Tibial artery (tissue), 4 donors: ENCODE results near the gene CCDC9B.

Experiments
- DNase-seq, 2 donors: peaks; one replicate each; pipeline ENCODE4 v3.0.0-alpha.2; 2019
- H3K27ac ChIP-seq, 2 donors: fragments of 200-600 bp; sonication (generic) in 1 of 2; 1 replicate in 1 of 2; 2 replicates in 1 of 2; pipeline ENCODE4 v1.5.1; 2018 to 2019; ENCODE audit warnings: mild to moderate bottlenecking in 1 of 2
- H3K27me3 ChIP-seq, 2 donors: fragments of 200-600 bp; sonication (generic) in 1 of 2; one replicate each; pipeline versions ENCODE4 v1.5.1 to v1.6.0; 2016 to 2019
- H3K36me3 ChIP-seq, 3 donors: fragments of 200-600 bp; sonication (generic) in 2 of 3; one replicate each; pipeline ENCODE4 v1.5.1; 2016 to 2019; ENCODE audit warnings: mild to moderate bottlenecking in 2 of 3
- H3K4me1 ChIP-seq, 4 donors: fragments of 200-600 bp; sonication (generic) in 2 of 4; 1 replicate in 3 of 4; 2 replicates in 1 of 4; pipeline ENCODE4 v1.5.1; 2016 to 2019
- H3K4me3 ChIP-seq, 2 donors: fragments of 200-600 bp; sonication (generic) in 1 of 2; 1 replicate in 1 of 2; 2 replicates in 1 of 2; pipeline ENCODE4 v1.5.1; 2018 to 2019; ENCODE audit warnings: mild to moderate bottlenecking in 2 of 2
- H3K9me3 ChIP-seq, 3 donors: fragments of 200-600 bp; sonication (generic) in 1 of 3; one replicate each; pipeline ENCODE4 v1.5.1; 2016 to 2019
- CTCF ChIP-seq, 2 experiments: fragments of 200-600 bp in 1 of 2; fragments of 450-650 bp in 1 of 2; IDR thresholded peaks; one replicate each; pipeline ENCODE4 v1.5.1; 2017 to 2019; ENCODE audit warnings: antibody characterized with exemption in 2 of 2, mild to moderate bottlenecking in 1 of 2, moderate library complexity in 1 of 2
- intact Hi-C: fragments of 100-400 bp; cut with DNase I; formaldehyde crosslinking; loops from one replicate; pipeline ENCODE4 v1.15.0; 2023; ENCODE audit warnings: low total_unique reads

The CCDC9B gene

GRCh38 chr15:40297356-40297755 is 43.4 kb downstream of the CCDC9B start:
- no peaks in the 10 kb centered on the region for H3K36me3 ChIP-seq
- H3K27me3 ChIP-seq, result peaks cover 0 to 25% of the 10 kb centered on the region in 2 donors
- no peak for DNase-seq
- no peaks in the 10 kb centered on the region for H3K4me1 ChIP-seq
- H3K9me3 ChIP-seq, result peaks cover 0 to 13% (median 0%) of the 10 kb centered on the region in 3 donors
- TF ChIP-seq CTCF (IDR thresholded peaks at IDR 0.05), result no peak
- H3K27ac ChIP-seq, result no peak overlapping the region
- intact Hi-C loops, result no loop called here
- no peak overlapping the region for H3K4me3 ChIP-seq

- H3K27me3 ChIP-seq, result peaks cover 0 to 30% of the 10 kb centered on the region in 2 donors
- intact Hi-C loops, result no loop called here
- H3K4me3 ChIP-seq, result no peak overlapping the region
- peaks cover 0 to under 1% (median under 1%) of the 10 kb centered on the region in 4 donors for H3K4me1 ChIP-seq
- H3K9me3 ChIP-seq, result peaks cover 0 to 13% (median 0%) of the 10 kb centered on the region in 3 donors
- no peak overlapping the region for H3K27ac ChIP-seq
- no peak for DNase-seq
- TF ChIP-seq CTCF (IDR thresholded peaks at IDR 0.05), result no peak
- H3K36me3 ChIP-seq, result no peaks in the 10 kb centered on the region
These were observed 44.0 kb downstream of the CCDC9B start for GRCh38 chr15:40296561-40297230.

GRCh38 chr15:40295877-40296560 is 44.7 kb downstream of the CCDC9B start:
- H3K4me1 ChIP-seq, result peaks cover 0 to 7% (median 6%) of the 10 kb centered on the region in 4 donors
- DNase-seq, result no peak
- TF ChIP-seq CTCF (IDR thresholded peaks at IDR 0.05), result no peak
- no peaks in the 10 kb centered on the region for H3K36me3 ChIP-seq
- peaks cover 0 to 13% (median 0%) of the 10 kb centered on the region in 3 donors for H3K9me3 ChIP-seq
- no peak overlapping the region for H3K27ac ChIP-seq
- H3K27me3 ChIP-seq, result peaks cover 0 to 30% of the 10 kb centered on the region in 2 donors
- no peak overlapping the region for H3K4me3 ChIP-seq
- intact Hi-C loops, result no loop called here

- peaks cover 0 to 30% of the 10 kb centered on the region in 2 donors for H3K27me3 ChIP-seq
- no peak for TF ChIP-seq CTCF (IDR thresholded peaks at IDR 0.05)
- DNase-seq, result no peak
- intact Hi-C loops, result no loop called here
- H3K36me3 ChIP-seq, result no peaks in the 10 kb centered on the region
- H3K4me3 ChIP-seq, result no peak overlapping the region
- H3K4me1 ChIP-seq, result peaks cover 0 to 14% (median 12%) of the 10 kb centered on the region in 4 donors
- peaks cover 0 to 6% (median 0%) of the 10 kb centered on the region in 3 donors for H3K9me3 ChIP-seq
- H3K27ac ChIP-seq, result no peak overlapping the region
These were observed 45.4 kb downstream of the CCDC9B start for GRCh38 chr15:40295297-40295696.

GRCh38 chr15:40293905-40294895 is 46.5 kb downstream of the CCDC9B start:
- H3K4me3 ChIP-seq, result no peak overlapping the region
- H3K36me3 ChIP-seq, result no peaks in the 10 kb centered on the region
- no peak for TF ChIP-seq CTCF (IDR thresholded peaks at IDR 0.05)
- no peak for DNase-seq
- intact Hi-C loops, result no loop called here
- no peaks in the 10 kb centered on the region for H3K9me3 ChIP-seq
- peaks cover 0 to 14% (median 12%) of the 10 kb centered on the region in 4 donors for H3K4me1 ChIP-seq
- H3K27ac ChIP-seq, result no peak overlapping the region
- H3K27me3 ChIP-seq, result peaks cover 0 to 30% of the 10 kb centered on the region in 2 donors
